Breast epithelium (tissue), 4 donors: ENCODE measurements around the gene AGAP1. TPM values are rescaled to one million over a fixed set of nuclear protein-coding genes. Genes with fewer than 3 reads are reported as not detected.

Experiments used
- DNase-seq, 2 donors: peaks; one replicate each; pipeline ENCODE4 v3.0.0-alpha.2; 2019; ENCODE audit warnings: low spot score in 2 of 2
- H3K27ac ChIP-seq, 2 donors: fragments of 200-600 bp; sonication (generic) in 1 of 2; one replicate each; pipeline ENCODE4 v1.5.1; 2016 to 2019; ENCODE audit warnings: mild to moderate bottlenecking in 1 of 2
- H3K27me3 ChIP-seq, 2 donors: fragments of 200-600 bp; sonication (generic) in 1 of 2; one replicate each; pipeline versions ENCODE4 v1.5.1 to v1.6.0; 2017 to 2019; ENCODE audit warnings: control low read depth in 1 of 2, mild to moderate bottlenecking in 1 of 2
- H3K36me3 ChIP-seq: fragments of 200-600 bp; one replicate; pipeline ENCODE4 v1.5.1; 2019
- H3K4me1 ChIP-seq, 2 donors: fragments of 200-600 bp; sonication (generic); one replicate each; pipeline ENCODE4 v1.5.1; 2016 to 2019; ENCODE audit warnings: control low read depth in 1 of 2
- H3K4me3 ChIP-seq, 3 donors: fragments of 200-600 bp; sonication (generic); 1 replicate in 2 of 3; 2 replicates in 1 of 3; pipeline ENCODE4 v1.5.1; 2016 to 2019; ENCODE audit warnings: mild to moderate bottlenecking in 3 of 3, moderate library complexity in 2 of 3
- H3K9me3 ChIP-seq, 2 donors: fragments of 200-600 bp; sonication (generic) in 1 of 2; one replicate each; pipeline ENCODE4 v1.5.1; 2016 to 2019; ENCODE audit warnings: control low read depth in 1 of 2
- POLR2A ChIP-seq: fragments of 450-650 bp; IDR thresholded peaks from one replicate; pipeline ENCODE4 v1.6.1; 2016; ENCODE audit warnings: antibody characterized with exemption, mild to moderate bottlenecking, moderate library complexity
- POLR2AphosphoS5 ChIP-seq, 3 donors: sonication (generic); formaldehyde crosslinking; IDR thresholded peaks; one replicate each; pipeline ENCODE4 v1.6.1; 2017; ENCODE audit warnings: antibody characterized with exemption in 3 of 3
- intact Hi-C: fragments of 100-400 bp; cut with DNase I; formaldehyde crosslinking; loops from one replicate; pipeline ENCODE4 v1.15.1; 2023; ENCODE audit warnings: low total_unique reads
- total RNA-seq, 3 donors: library from RNA; depleted of rRNA; stranded (reverse); fragments of >200 nt; gene quantifications; one replicate each; pipeline ENCODE4 v1.1.0, GENCODE V29; 2016
- TF ChIP-seq, protein P1 (sequence below), 3 donors: fragments of 450-650 bp; IDR thresholded peaks; one replicate each; pipeline ENCODE4 v1.5.1; 2016 to 2017; ENCODE audit warnings: antibody characterized with exemption in 3 of 3, mild to moderate bottlenecking in 3 of 3, moderate library complexity in 3 of 3

The AGAP1 gene
- total RNA-seq, 3 donors from 2014 or later = 19.7 to 27.1 (median 25.9) TPM

DNA sequence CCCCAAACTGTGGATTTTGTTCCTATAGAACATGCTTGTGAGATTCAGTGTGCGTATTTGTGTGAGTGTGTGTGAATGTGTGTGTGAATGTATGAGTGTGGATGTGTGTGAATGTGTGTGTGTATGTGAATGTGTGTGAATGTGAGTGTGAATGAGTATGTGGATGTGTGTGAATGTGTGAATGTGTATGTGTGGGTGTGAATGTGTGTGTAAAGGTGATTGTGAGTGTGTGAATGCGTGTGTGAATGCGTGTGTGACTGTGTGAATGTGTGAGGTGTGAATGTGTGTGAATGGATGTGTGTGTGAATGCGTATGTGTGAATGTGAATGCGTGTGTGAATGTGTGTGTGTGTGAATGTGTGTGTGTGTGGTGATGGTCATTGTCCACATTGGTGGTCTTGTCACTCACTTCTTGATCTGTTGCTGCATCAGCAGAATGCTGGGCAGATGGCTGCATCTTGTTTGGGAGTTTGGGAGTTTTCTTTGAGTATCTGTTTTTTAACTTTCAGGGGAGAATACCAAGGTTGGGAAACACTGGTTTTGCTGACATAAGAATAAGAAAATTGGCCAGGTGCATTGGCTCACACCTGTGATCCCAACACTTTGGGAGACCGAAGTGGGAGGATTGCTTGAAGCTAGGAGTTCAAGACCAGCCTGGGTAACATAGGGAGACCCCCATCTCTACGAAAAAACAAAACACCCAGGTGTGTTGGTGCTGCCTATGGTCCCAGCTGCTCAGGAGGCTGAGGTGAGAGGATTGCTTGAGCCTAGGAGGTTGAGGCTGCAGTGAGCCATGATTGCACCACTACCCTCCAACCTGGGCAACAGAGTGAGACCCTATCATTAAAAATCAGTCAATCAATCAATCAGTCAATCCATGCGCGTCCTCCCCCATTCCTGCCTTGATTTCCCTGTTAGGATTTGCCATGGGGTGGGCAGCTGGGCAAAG lies 18.2 kb downstream of the AGAP1 start:
- Histone ChIP-seq H3K9me3 (no peaks in the 10 kb centered on the region), H3K27me3 (no peaks in the 10 kb centered on the region), H3K36me3 (no peaks in the 10 kb centered on the region), H3K4me1 (no peaks in the 10 kb centered on the region), H3K27ac (no peak overlapping the region), H3K4me3 (no peak overlapping the region)
- intact Hi-C loops = no loop called here
- DNase-seq = no peak
- TF ChIP-seq POLR2AphosphoS5 (IDR thresholded peaks at IDR 0.05) (no peak), POLR2A (no peak)
- TF ChIP-seq, protein P1, sequence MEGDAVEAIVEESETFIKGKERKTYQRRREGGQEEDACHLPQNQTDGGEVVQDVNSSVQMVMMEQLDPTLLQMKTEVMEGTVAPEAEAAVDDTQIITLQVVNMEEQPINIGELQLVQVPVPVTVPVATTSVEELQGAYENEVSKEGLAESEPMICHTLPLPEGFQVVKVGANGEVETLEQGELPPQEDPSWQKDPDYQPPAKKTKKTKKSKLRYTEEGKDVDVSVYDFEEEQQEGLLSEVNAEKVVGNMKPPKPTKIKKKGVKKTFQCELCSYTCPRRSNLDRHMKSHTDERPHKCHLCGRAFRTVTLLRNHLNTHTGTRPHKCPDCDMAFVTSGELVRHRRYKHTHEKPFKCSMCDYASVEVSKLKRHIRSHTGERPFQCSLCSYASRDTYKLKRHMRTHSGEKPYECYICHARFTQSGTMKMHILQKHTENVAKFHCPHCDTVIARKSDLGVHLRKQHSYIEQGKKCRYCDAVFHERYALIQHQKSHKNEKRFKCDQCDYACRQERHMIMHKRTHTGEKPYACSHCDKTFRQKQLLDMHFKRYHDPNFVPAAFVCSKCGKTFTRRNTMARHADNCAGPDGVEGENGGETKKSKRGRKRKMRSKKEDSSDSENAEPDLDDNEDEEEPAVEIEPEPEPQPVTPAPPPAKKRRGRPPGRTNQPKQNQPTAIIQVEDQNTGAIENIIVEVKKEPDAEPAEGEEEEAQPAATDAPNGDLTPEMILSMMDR (IDR thresholded peaks at IDR 0.05) = no peak

DNA sequence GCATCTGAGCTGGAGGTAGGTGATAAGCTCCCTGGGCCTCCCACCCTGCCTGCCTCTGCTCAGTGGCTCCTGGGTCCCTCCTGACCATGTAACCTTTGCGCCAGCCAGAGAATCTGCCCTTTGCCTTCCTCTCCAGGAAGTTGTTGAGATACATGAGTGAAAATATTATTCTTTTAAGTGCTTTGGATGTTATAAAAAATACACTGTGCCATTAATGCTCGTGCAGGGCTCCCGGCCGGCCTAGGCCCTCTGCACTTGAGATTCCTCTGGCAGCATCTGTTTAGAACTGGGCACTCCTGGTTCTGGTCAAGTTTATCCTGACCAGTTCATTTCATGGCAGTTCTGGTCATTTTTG lies 18.8 kb downstream of the AGAP1 start:
- H3K4me1 ChIP-seq = no peaks in the 10 kb centered on the region
- no peaks in the 10 kb centered on the region for H3K9me3 ChIP-seq
- no peak overlapping the region for H3K27ac ChIP-seq
- H3K27me3 ChIP-seq = no peaks in the 10 kb centered on the region
- no peak for DNase-seq
- H3K36me3 ChIP-seq = no peaks in the 10 kb centered on the region
- no peak for TF ChIP-seq POLR2A
- no peak for TF ChIP-seq POLR2AphosphoS5 (IDR thresholded peaks at IDR 0.05)
- TF ChIP-seq, protein P1 (IDR thresholded peaks at IDR 0.05) = no peak
- intact Hi-C loops = no loop called here
- no peak overlapping the region for H3K4me3 ChIP-seq

DNA sequence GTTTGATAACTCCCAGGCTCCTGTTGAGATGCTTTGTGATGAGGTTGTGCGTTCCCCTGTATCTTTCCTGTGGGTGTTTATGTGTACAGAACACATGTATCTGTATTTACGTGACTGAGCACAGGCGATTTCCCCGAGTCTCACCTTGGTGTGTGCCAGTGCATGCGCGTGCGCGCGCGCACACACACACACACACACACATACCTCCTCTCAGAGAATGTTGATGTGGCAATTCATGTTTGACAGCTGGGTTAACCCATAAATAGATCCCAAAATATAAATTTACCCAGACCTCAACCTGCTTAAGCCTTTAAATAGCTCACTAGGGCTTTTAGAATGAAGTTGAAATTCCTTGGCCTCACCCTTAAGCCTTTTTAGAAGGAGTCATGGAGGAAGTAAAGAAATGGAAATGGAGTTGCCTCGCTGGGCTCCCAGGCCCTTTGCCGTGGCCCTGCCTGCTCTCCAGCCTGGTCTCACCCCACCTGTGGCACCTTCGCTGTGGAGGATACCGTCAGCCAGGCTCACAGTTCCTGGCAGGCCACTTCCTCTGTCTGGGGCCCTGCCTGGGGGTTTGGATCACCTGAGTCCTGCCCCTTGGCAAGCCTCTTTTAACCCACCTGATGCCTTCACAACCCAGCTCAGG lies 20.3 kb downstream of the AGAP1 start:
- TF ChIP-seq, protein P1 (IDR thresholded peaks at IDR 0.05) = no peak
- no peak for TF ChIP-seq POLR2AphosphoS5 (IDR thresholded peaks at IDR 0.05)
- TF ChIP-seq POLR2A = no peak
- Histone ChIP-seq H3K36me3 (no peaks in the 10 kb centered on the region), H3K9me3 (no peaks in the 10 kb centered on the region), H3K27ac (peak overlapping the region in 1 of 2 donors; percentile 26), H3K27me3 (no peaks in the 10 kb centered on the region), H3K4me1 (no peaks in the 10 kb centered on the region), H3K4me3 (no peak overlapping the region)
- DNase-seq = no peak
- intact Hi-C loops = no loop called here

DNA sequence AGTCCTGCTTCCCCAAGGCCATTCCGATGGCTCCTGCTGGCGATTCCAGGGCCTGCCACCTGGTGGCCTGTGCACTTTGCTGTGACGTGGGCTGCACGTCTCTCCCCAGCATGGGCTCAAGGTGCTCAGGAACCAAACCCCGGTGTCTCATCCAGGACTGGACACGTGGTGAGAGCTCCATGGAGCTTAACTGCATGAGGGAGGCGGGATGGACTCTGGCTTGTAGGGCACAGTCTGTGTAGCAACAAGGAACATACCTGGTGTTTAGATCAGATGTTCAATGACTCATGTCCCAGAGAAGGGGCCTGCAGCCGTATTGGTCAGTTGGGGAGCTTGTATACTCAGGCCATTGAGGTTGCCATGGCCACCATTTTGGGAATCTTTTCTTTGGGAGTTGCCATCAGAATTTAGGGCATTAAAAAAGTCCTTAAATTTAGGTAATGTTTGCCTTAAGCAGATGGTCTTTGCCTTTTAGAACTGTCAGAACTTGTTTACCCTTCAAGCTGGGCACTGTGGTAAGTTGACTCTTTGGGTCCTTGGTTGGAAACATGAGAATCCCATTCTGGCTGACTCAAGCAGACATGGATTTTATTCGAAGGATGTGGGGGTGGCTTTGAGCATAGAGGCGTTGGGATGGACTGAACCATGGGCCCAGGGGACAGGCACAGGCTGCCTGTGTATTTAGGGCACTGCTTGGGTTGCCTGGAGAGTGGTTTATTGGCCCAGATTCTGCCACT lies 21.0 kb downstream of the AGAP1 start:
- Histone ChIP-seq H3K4me1 (no peaks in the 10 kb centered on the region), H3K4me3 (no peak overlapping the region), H3K36me3 (no peaks in the 10 kb centered on the region), H3K27ac (peak overlapping the region in 1 of 2 donors; percentile 67), H3K27me3 (no peaks in the 10 kb centered on the region), H3K9me3 (no peaks in the 10 kb centered on the region)
- intact Hi-C loops = no loop called here
- TF ChIP-seq POLR2A = no peak
- no peak for TF ChIP-seq POLR2AphosphoS5 (IDR thresholded peaks at IDR 0.05)
- TF ChIP-seq, protein P1 (IDR thresholded peaks at IDR 0.05) = no peak
- no peak for DNase-seq
